ENCODE results near the gene KCNE1. TPM values are rescaled to one million over a fixed set of nuclear protein-coding genes. Genes with fewer than 3 reads are reported as not detected.
A peak's percentile ranks its signal among the peaks of the same experiment; 100 is the strongest.

Gene KCNE1
- total RNA-seq, 3 donors from 2014 or later: 0.22 to 0.26 (median 0.25) TPM

DNA sequence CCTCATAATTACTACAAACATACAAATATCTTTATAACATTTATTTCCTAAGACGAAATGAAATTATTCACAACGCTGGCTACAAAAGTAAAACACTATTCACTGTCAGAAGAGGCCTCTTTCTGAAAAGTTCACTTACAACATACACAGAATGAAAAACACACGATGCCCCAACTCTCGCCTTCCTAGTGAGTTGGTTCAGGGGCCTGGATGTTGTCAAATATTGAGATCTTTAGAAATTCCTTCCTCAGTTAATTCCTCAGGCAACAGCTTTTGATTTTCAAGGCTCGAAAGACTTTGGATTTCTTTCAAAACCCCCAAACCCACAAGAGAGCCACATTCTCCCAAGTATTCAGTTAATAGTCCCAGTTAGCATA, 14.2 kb upstream of the KCNE1 start:
- H3K36me3 Mint-ChIP-seq (ENCODE audit: insufficient read depth): peaks cover 9% of the 10 kb centered on the region
- peaks cover 31% of the 10 kb centered on the region for H3K4me1 Mint-ChIP-seq (ENCODE audit: low read depth)
- DNase-seq: no peak
- H3K4me3 Mint-ChIP-seq: peak overlapping the region; percentile 70
- no peaks in the 10 kb centered on the region for H3K27me3 Mint-ChIP-seq (ENCODE audit: low read depth)
- peaks cover 3% of the 10 kb centered on the region for H3K9me3 Mint-ChIP-seq
- no peak for ATAC-seq

DNA sequence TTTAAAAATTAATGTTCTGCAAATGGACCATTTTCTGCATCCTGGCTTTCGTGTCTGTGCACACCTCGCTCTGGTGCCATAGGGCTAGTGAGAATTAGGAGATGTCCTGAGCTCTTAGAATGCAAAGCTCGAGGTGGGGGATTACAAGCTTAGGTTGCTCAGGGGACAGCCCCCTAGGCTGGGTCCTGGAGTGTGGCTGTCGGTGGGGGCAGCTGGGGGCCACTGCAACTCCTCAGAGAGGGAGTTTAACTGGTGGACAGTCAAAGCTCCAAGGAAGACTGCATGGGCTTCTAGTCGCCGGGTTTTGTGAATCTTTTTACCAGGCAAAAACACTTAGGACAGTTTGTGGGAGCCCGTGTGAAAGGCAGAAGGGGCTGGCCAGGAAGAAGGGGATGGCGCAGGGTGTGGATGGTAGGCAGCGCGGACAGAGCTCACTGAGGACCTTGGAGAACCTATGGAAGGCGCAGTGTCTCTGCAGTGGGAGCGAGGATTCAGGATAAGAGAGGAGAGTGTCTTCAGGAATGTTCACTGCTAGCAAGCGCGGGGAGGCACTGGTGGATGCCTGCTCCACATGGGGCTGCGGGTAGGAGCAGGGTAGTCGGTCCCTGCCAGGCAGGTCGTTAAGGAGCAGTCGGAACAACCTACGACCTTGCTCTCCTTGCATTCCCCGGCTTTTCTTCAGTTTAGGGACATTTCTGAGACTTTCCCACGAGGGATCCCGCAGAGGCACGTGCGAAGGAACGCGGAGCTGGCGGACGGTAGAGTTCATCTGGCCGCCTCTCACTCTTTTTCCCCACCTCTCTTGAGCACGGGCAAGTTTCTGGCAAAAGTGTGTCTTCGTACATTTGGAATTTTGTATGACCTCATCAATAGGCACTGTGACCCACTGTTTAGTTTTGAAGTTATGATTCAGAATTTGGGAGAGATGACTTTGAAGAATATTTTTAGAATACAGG, 12.9 kb upstream of the KCNE1 start:
- H3K4me3 Mint-ChIP-seq: peak overlapping the region; percentile 3

DNA sequence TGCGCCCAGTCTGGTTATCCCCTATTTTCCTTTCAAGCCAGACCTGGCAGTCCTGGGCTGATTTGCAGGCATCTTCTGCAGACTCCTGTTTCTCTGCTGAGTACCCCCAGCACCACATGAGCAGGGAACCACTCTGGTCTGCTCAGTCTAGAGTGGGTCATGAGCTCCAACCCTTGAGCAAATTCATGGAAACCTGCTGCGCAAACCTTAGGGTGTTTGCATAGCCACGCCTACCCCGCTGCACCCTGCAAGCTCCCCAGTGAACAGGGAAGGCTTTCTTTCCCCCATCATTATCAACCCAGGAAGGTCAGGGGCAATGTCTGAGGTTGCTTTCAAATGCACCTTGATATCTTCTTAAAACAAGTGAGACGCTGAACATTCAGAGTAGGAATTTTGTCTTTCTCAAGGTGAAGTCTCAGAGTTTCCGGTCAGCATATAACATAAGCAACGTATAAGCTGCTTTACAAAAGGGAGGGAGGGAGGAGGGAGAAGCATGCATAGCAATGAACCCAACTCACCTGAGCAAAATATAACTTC, 11.1 kb upstream of the KCNE1 start:
- DNase-seq (no peak), ATAC-seq (no peak)
- H3K4me3 Mint-ChIP-seq: no peak overlapping the region
- H3K4me1 Mint-ChIP-seq (ENCODE audit: low read depth): peaks cover 28% of the 10 kb centered on the region
- no peaks in the 10 kb centered on the region for H3K9me3 Mint-ChIP-seq
- H3K36me3 Mint-ChIP-seq (ENCODE audit: insufficient read depth): peaks cover 14% of the 10 kb centered on the region
- H3K27me3 Mint-ChIP-seq (ENCODE audit: low read depth): no peaks in the 10 kb centered on the region

More for the DNA sequence above, 12.9 kb upstream of the KCNE1 start:
- DNase-seq (no peak), ATAC-seq (no peak)
- Mint-ChIP-seq H3K9me3 (no peaks in the 10 kb centered on the region), H3K4me1 (ENCODE audit: low read depth) (peaks cover 30% of the 10 kb centered on the region), H3K36me3 (ENCODE audit: insufficient read depth) (peaks cover 9% of the 10 kb centered on the region), H3K27me3 (ENCODE audit: low read depth) (no peaks in the 10 kb centered on the region)

DNA sequence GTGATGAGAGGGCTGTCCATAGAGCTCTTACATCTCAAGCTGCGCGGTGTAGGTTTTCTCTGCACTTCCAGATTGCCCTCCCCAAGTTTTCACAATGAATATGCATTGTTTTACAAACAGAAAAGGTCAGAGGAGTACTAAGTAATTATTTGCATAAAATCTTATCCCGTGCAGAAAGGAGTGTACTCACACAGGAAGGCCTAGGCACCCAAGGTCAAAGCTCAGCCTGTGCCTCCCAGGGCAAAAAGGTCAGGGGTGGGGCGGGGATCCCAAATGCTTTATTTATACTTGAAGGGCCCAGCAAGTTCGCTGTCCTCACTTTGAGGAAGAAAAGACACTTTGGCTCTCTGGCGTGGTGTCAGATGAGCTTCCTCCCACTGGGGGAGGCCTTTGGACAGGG, 10.3 kb upstream of the KCNE1 start:
- Mint-ChIP-seq H3K36me3 (ENCODE audit: insufficient read depth) (peaks cover 20% of the 10 kb centered on the region), H3K27me3 (ENCODE audit: low read depth) (no peaks in the 10 kb centered on the region), H3K4me1 (ENCODE audit: low read depth) (peaks cover 29% of the 10 kb centered on the region), H3K4me3 (no peak overlapping the region), H3K9me3 (no peaks in the 10 kb centered on the region)
- ATAC-seq (no peak), DNase-seq (no peak)

DNA sequence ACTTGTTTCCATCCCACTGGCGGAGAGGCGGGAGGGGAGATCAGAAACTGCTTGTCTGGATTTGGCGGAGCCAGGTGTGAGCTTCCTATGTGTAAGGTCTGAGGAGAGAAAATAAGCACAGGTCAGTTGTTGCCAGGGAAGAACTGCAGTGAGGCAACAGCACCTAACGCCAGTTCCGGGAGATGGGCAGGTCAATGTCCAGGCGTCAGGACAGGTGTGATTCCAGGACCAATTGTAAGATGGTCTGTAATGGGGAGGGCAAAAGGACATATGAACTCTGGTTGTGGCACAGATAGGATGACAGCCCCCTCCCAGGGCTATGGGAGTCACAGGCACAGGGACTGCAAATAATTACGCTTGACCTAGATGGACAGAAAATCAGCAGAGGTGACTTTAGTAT, 9.6 kb upstream of the KCNE1 start:
- H3K4me1 Mint-ChIP-seq (ENCODE audit: low read depth): peaks cover 25% of the 10 kb centered on the region
- H3K36me3 Mint-ChIP-seq (ENCODE audit: insufficient read depth): peaks cover 24% of the 10 kb centered on the region
- no peaks in the 10 kb centered on the region for H3K9me3 Mint-ChIP-seq
- H3K4me3 Mint-ChIP-seq: no peak overlapping the region
- no peaks in the 10 kb centered on the region for H3K27me3 Mint-ChIP-seq (ENCODE audit: low read depth)
- ATAC-seq (no peak), DNase-seq (no peak)

DNA sequence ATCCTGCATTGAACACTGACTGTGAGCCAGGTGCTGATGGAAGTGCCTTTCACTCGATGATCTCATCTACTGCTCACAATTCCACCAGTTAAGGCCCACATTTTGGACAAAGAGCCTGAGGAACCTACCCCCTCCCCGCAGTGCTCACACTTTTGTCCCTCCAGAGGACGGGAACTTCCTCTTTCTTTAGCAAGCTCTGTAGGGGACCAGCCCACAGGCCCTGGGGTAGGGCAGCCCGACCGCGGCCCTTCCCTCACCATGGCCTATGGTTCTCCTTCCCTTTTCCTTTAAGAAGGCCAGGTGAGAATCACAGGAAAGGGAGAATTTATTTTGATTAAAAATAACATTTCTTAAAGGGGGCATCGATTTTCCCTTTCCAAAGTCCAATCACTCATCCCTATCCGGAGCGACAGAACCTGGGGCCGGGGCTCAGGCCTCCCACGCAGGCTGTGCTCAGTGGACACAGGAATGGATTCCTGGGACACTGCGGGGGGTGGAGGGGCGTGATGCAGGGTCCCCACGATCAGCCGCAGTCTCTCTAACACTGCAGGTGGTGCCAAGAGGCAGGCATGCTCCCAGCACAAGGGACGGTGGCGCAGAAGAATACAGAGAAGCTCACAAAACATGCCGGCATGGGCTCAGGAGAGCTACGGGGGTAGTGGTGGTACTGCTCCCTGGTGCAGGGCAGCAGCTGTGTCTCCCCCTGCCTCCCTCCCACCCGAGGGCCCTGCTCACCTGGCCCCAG, 8.9 kb upstream of the KCNE1 start:
- peaks cover 24% of the 10 kb centered on the region for H3K36me3 Mint-ChIP-seq (ENCODE audit: insufficient read depth)
- H3K27me3 Mint-ChIP-seq (ENCODE audit: low read depth): no peaks in the 10 kb centered on the region
- no peaks in the 10 kb centered on the region for H3K9me3 Mint-ChIP-seq
- H3K4me1 Mint-ChIP-seq (ENCODE audit: low read depth): peaks cover 19% of the 10 kb centered on the region
- DNase-seq (no peak), ATAC-seq (no peak)
- no peak overlapping the region for H3K4me3 Mint-ChIP-seq

DNA sequence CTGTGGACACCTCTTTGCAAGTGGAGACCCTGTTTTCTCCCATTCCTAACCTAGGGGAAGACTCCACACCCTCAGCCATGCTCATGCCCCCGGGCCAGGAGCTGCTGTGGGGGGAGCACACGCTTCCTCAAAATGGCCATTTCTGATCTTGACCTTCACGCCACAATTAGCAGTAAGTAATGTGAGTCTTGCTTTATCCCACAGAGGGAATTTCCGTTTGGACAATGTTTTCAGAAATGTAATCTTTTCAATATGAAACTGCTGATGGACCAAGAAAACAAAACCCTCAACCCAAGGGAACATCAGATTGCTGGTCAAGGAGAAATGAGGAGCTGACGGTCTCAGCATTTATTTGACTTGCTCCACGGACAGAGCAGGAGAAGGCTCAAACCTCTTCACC, 8.3 kb upstream of the KCNE1 start:
- no peaks in the 10 kb centered on the region for H3K9me3 Mint-ChIP-seq
- H3K36me3 Mint-ChIP-seq (ENCODE audit: insufficient read depth): peaks cover 24% of the 10 kb centered on the region
- no peak for ATAC-seq
- H3K27me3 Mint-ChIP-seq (ENCODE audit: low read depth): no peaks in the 10 kb centered on the region
- H3K4me1 Mint-ChIP-seq (ENCODE audit: low read depth): peaks cover 18% of the 10 kb centered on the region
- DNase-seq: no peak
- no peak overlapping the region for H3K4me3 Mint-ChIP-seq

DNA sequence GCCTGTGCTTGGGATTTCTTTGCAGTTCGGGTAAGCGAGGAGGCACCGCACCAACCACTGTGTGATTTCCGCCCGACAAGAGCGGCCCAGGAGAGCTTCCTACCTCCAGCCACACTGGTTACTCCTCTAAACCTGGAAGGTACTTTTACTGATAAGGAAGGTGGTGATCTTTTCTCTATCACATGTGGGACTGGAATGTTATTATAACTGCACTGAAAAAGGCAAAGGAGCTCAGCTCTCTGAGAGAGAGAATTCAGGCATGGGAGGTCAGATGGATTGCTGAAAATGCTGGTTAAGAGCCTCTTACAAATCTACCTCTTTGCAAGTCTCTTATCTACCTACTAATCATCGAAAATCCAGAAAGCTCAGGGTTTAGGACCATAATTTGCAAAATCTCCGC, 7.7 kb upstream of the KCNE1 start:
- Mint-ChIP-seq H3K27me3 (ENCODE audit: low read depth) (no peaks in the 10 kb centered on the region), H3K4me3 (no peak overlapping the region), H3K36me3 (ENCODE audit: insufficient read depth) (peaks cover 24% of the 10 kb centered on the region), H3K9me3 (no peaks in the 10 kb centered on the region), H3K4me1 (ENCODE audit: low read depth) (peaks cover 12% of the 10 kb centered on the region)
- DNase-seq (no peak), ATAC-seq (no peak)

DNA sequence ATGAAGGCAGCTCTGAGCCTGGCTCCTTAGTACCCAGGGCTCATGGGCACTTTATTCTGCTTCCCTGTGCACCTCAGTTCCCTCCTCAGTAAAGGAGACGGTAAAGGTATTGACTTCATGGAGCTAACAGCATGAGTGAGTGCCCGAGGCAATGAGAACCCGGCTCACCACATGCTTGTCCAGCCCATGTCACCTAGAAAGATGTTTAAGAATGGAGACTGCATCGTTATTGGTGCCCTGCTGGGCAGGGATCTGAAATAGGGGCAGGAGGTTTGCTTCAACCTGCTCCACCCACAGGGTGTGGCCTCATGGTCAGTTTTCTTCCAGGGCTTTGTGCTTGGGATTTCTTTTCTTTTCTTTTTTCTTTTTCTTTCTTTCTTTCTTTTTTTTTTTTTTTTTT, 7.0 kb upstream of the KCNE1 start:
- Mint-ChIP-seq H3K9me3 (no peaks in the 10 kb centered on the region), H3K36me3 (ENCODE audit: insufficient read depth) (peaks cover 24% of the 10 kb centered on the region), H3K27me3 (ENCODE audit: low read depth) (no peaks in the 10 kb centered on the region), H3K4me1 (ENCODE audit: low read depth) (peaks cover 12% of the 10 kb centered on the region), H3K4me3 (no peak overlapping the region)
- DNase-seq (no peak), ATAC-seq (no peak)

DNA sequence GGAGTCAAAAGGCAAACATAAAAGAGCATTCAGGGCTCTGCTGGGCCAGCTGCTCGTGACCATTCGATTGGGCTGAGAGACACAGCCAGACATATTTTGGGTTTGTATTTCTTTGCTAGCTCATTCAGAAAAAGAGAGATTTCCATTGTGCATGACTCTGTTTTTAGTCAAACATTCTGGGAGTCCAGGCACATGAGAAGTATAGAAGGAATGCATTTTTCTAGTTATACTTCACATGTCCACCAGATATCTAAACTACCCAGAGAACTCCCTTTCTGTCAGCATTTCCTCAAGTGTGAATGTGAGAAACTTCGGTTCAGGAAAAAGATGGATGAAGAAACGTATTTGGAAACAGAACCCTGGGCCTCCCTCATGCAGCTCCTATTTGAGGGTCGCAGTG, 6.3 kb upstream of the KCNE1 start:
- H3K36me3 Mint-ChIP-seq (ENCODE audit: insufficient read depth): peaks cover 24% of the 10 kb centered on the region
- ATAC-seq (no peak), DNase-seq (no peak)
- no peaks in the 10 kb centered on the region for H3K27me3 Mint-ChIP-seq (ENCODE audit: low read depth)
- no peak overlapping the region for H3K4me3 Mint-ChIP-seq
- no peaks in the 10 kb centered on the region for H3K9me3 Mint-ChIP-seq
- H3K4me1 Mint-ChIP-seq (ENCODE audit: low read depth): peaks cover 12% of the 10 kb centered on the region

DNA sequence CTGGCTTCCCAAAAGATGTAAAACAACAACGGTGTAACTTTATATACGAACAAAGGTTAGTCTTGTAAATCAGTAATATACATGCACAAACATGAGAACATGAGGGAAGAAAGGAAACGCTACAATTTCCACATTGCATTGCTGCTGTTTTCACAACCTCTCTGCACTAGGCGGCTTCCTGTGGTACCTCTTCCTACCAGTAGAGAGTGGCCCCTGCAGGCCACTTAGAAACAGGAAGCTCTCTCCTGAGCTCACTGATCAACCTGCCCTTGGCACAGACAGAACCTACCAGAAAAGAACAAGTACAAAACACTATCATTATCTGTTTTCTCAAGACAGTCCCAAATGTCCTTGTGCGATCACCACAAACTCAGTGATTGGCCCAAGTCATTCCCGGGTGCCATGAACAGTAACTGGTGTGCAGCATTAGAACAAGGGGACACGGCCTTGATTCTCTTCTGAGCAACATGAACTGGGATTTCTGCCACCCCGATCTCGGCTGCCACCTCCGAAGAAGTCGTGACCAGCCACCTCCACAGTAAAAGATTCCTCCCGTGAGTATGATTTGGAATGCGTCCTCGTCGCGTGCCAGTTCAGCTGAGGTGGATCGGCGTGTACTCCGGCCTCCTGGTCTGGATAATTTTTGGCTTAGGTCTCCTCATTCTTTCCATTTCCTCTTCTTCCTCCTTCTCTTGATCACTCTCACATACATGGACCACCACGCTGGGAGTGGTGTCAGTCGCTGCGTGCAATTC, 5.7 kb upstream of the KCNE1 start:
- Mint-ChIP-seq H3K36me3 (ENCODE audit: insufficient read depth) (peaks cover 24% of the 10 kb centered on the region), H3K27me3 (ENCODE audit: low read depth) (no peaks in the 10 kb centered on the region), H3K9me3 (no peaks in the 10 kb centered on the region), H3K4me1 (ENCODE audit: low read depth) (peaks cover 12% of the 10 kb centered on the region), H3K4me3 (no peak overlapping the region)
- DNase-seq (no peak), ATAC-seq (peak in 1 of 2 donors; percentile 35)

DNA sequence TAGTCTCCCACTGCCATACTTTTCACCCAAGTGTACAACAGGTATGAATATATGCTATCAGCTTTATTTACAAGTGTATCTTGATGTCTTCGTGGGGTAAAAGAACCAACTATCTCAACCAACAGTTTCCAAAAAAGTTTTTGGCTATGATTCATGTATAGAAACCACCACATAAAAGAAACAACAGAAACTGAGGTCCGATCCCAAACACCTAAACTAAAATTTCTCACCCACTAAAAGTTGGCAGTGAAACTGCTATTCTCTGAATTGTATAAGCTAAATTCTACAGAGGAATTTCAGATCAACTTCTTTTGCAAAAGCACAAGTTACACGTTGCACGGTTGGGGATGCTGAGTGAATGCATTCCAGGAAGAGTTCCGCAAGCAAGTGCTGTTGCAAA, 5.0 kb upstream of the KCNE1 start:
- peaks cover 20% of the 10 kb centered on the region for H3K36me3 Mint-ChIP-seq (ENCODE audit: insufficient read depth)
- no peak overlapping the region for H3K4me3 Mint-ChIP-seq
- no peaks in the 10 kb centered on the region for H3K9me3 Mint-ChIP-seq
- DNase-seq (no peak), ATAC-seq (peak; percentile 28 to 40)
- H3K27me3 Mint-ChIP-seq (ENCODE audit: low read depth): no peaks in the 10 kb centered on the region
- peaks cover 12% of the 10 kb centered on the region for H3K4me1 Mint-ChIP-seq (ENCODE audit: low read depth)

DNA sequence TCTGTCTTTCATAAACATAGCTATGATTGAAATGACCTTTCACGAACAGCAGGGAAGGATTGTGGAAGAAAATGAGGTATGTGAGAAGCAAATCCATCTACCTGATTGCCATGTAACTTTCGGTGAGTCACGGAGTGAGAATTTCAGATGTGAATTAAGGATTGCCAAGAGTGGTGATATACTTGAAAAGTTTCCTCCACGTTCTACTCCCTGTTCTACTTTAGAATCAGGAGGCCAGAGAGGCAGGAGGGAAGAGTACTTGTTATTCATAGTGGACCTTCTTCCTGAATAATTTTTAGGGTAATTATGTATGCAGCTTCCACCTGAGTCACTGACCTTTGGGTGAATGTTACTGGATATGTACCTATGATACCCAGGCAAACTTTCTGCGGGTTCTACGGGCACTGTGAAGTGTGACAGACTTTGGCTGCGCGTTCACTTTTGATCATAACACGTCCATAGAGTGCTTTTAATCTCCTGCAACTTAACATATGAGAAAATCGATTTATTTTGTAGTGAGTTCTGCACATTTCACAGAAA, 2.6 kb upstream of the KCNE1 start:
- no peaks in the 10 kb centered on the region for H3K27me3 Mint-ChIP-seq (ENCODE audit: low read depth)
- no peaks in the 10 kb centered on the region for H3K9me3 Mint-ChIP-seq
- ATAC-seq: no peak
- no peak for DNase-seq
- H3K4me3 Mint-ChIP-seq: no peak overlapping the region
- peaks cover 16% of the 10 kb centered on the region for H3K36me3 Mint-ChIP-seq (ENCODE audit: insufficient read depth)
- peaks cover 12% of the 10 kb centered on the region for H3K4me1 Mint-ChIP-seq (ENCODE audit: low read depth)

DNA sequence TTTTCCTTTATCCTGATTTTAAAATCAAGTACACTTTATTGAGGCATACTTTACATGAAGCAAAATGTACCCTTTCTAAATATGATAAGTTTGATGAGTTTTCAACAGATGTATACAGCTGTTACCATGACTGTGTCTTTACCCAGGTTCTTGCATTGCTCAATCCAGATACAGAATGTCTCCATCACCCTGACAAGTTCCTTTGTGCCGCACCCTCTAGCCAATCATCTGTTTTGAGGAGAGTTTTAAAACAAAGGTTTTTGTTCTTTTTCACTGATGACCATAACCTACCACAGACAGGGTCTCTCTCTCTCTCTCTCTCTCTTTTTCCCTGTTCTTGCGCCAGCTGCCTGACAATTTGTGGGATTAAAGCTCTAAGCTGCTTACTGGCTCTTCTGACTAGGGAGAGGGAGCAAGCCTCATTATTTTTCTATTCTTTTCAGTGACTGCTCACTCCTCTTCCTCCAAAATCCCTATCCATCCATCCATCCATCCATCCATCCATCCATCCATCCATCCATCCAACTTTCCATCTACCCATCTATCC, 1.2 kb upstream of the KCNE1 start:
- Mint-ChIP-seq H3K9me3 (no peaks in the 10 kb centered on the region), H3K36me3 (ENCODE audit: insufficient read depth) (peaks cover 12% of the 10 kb centered on the region), H3K27me3 (ENCODE audit: low read depth) (no peaks in the 10 kb centered on the region), H3K4me3 (no peak overlapping the region), H3K4me1 (ENCODE audit: low read depth) (peaks cover 12% of the 10 kb centered on the region)
- ATAC-seq: no peak
- no peak for DNase-seq

All from activated T-cell treated with anti-CD3 and anti-CD28 coated beads, Interleukin-2, amount 50 U/mL, for 4 hours (primary cell).